HepG2 (cell line): ENCODE data around the gene LARP4. TPM values are rescaled to one million over a fixed set of nuclear protein-coding genes. Genes with fewer than 3 reads are reported as not detected.

ENCODE experiments used
- ATF2 ChIP-seq: sonication (generic); formaldehyde crosslinking; IDR thresholded peaks from 2 replicates; pipeline ENCODE4 v1.4.0; 2020; ENCODE audit warnings: missing genetic modification reagents
- ATM ChIP-seq: fragments of 450-650 bp; IDR thresholded peaks from 2 replicates; pipeline ENCODE4 v1.7.1; 2017; ENCODE audit warnings: mild to moderate bottlenecking, borderline replicate concordance
- BORCS8-MEF2B ChIP-seq: sonication (generic); formaldehyde crosslinking; IDR thresholded peaks from 2 replicates; pipeline ENCODE4 v1.8.0; 2022; ENCODE audit warnings: mild to moderate bottlenecking, missing genetic modification reagents
- CBX5 ChIP-seq: sonication (generic); formaldehyde crosslinking; IDR thresholded peaks from 2 replicates; pipeline ENCODE4 v1.4.0; 2020; ENCODE audit warnings: missing genetic modification reagents, borderline replicate concordance
- FOXA3 ChIP-seq: IDR thresholded peaks from 2 replicates; pipeline ENCODE4 v1.6.1; 2016; ENCODE audit warnings: missing genetic modification reagents, missing compliant biosample characterization
- GATAD2A ChIP-seq: IDR thresholded peaks from 2 replicates; pipeline ENCODE4 v1.6.1; 2016
- NCOA1 ChIP-seq: sonication (generic); formaldehyde crosslinking; IDR thresholded peaks from 2 replicates; pipeline ENCODE4 v1.9.0; 2021; ENCODE audit warnings: missing genetic modification reagents
- SIX1 ChIP-seq: sonication (generic); formaldehyde crosslinking; IDR thresholded peaks from 2 replicates; pipeline ENCODE4 v1.4.0; 2020; ENCODE audit warnings: missing genetic modification reagents, borderline replicate concordance
- TAF15 ChIP-seq: fragments of 200-400 bp; formaldehyde crosslinking; IDR thresholded peaks from one replicate; pipeline ENCODE4 v1.6.1; 2018; ENCODE audit warnings: mild to moderate bottlenecking, low read depth, low read length; ENCODE audit not compliant: poor library complexity, severe bottlenecking
- THAP11 ChIP-seq: IDR thresholded peaks from 2 replicates; pipeline ENCODE4 v1.6.1; 2016; ENCODE audit warnings: missing biosample characterization, missing genetic modification reagents
- ZBED4 ChIP-seq: sonication (generic); formaldehyde crosslinking; IDR thresholded peaks from 2 replicates; pipeline ENCODE4 v1.4.0; 2020; ENCODE audit warnings: missing genetic modification reagents, borderline replicate concordance
- ZBTB20 ChIP-seq: sonication (generic); formaldehyde crosslinking; IDR thresholded peaks from 2 replicates; pipeline ENCODE4 v1.8.1; 2023; ENCODE audit warnings: missing genetic modification reagents, low read depth, mild to moderate bottlenecking, borderline replicate concordance
- ZBTB7A ChIP-seq: sonication (generic); formaldehyde crosslinking; IDR thresholded peaks from 2 replicates; pipeline ENCODE4 v1.8.0; 2022; ENCODE audit warnings: mild to moderate bottlenecking, missing genetic modification reagents
- ZFP37 ChIP-seq: sonication (generic); formaldehyde crosslinking; IDR thresholded peaks from 2 replicates; pipeline ENCODE4 v1.4.0; 2020; ENCODE audit warnings: missing genetic modification reagents, borderline replicate concordance
- ZFY ChIP-seq: sonication (generic); formaldehyde crosslinking; IDR thresholded peaks from 2 replicates; pipeline ENCODE4 v1.4.0; 2020; ENCODE audit warnings: missing genetic modification reagents
- ZNF296 ChIP-seq: sonication (generic); formaldehyde crosslinking; conservative IDR thresholded peaks from 2 replicates; pipeline ENCODE4 v1.5.0; 2020; ENCODE audit warnings: mild to moderate bottlenecking, missing genetic modification reagents
- ZNF382 ChIP-seq: sonication (generic); formaldehyde crosslinking; IDR thresholded peaks from 2 replicates; pipeline ENCODE4 v1.5.0; 2020; ENCODE audit warnings: missing genetic modification reagents, mild to moderate bottlenecking, borderline replicate concordance
- ZNF460 ChIP-seq: sonication (generic); formaldehyde crosslinking; IDR thresholded peaks from 2 replicates; pipeline ENCODE4 v1.5.1; 2020; ENCODE audit warnings: missing genetic modification reagents, mild to moderate bottlenecking, borderline replicate concordance
- ZNF614 ChIP-seq: IDR thresholded peaks from 2 replicates; pipeline ENCODE4 v1.6.1; 2018; ENCODE audit warnings: missing biosample characterization, missing genetic modification reagents, inconsistent platforms, borderline replicate concordance
- ZNF674 ChIP-seq: sonication (generic); formaldehyde crosslinking; IDR thresholded peaks from 2 replicates; pipeline ENCODE4 v1.5.0; 2020; ENCODE audit warnings: low read depth, mild to moderate bottlenecking, missing genetic modification reagents
- polyA plus RNA-seq, 8 experiments: library from polyadenylated mRNA; depleted of rRNA in 3 of 8; stranded (reverse) in 7 of 8; unstranded in 1 of 8; fragments of >200 nt; fragmentation: Illumina TruSeq in 4 of 8; extraction: Trizol in 4 of 8; gene quantifications; 2 replicates each; pipeline versions ENCODE4 v1.2.1 to v1.2.3, GENCODE V29; 2011 to 2016; ENCODE audit warnings: low read depth in 4 of 8, missing spikeins in 1 of 8, mixed read lengths in 1 of 8; ENCODE audit not compliant: insufficient read depth in 1 of 8
- total RNA-seq, 5 experiments: library from RNA; depleted of rRNA; stranded (reverse); fragments of >200 nt; fragmentation: Illumina TruSeq; extraction: Trizol; gene quantifications; 2 replicates each; pipeline ENCODE4 v1.2.3, GENCODE V29; 2016; ENCODE audit warnings: low read depth in 1 of 5
- TF ChIP-seq, protein P1 (sequence below): sonication (generic); formaldehyde crosslinking; IDR thresholded peaks from 2 replicates; pipeline ENCODE4 v1.4.0; 2020; ENCODE audit warnings: mild to moderate bottlenecking, missing genetic modification reagents
- TF ChIP-seq, protein P2 (sequence below): sonication (generic); formaldehyde crosslinking; IDR thresholded peaks from 2 replicates; pipeline ENCODE4 v1.5.0; 2020; ENCODE audit warnings: missing genetic modification reagents, mild to moderate bottlenecking, borderline replicate concordance
- TF ChIP-seq, protein P3 (sequence below): IDR thresholded peaks from 2 replicates; pipeline ENCODE4 v1.6.1; 2016; ENCODE audit warnings: low read depth, borderline replicate concordance

Gene LARP4
- total and polyA plus RNA-seq, 2 of the 13 experiments (the other 11 are each of a cell fraction or from before 2014, with no cell fraction given) = 16.4 to 42.7 TPM

DNA sequence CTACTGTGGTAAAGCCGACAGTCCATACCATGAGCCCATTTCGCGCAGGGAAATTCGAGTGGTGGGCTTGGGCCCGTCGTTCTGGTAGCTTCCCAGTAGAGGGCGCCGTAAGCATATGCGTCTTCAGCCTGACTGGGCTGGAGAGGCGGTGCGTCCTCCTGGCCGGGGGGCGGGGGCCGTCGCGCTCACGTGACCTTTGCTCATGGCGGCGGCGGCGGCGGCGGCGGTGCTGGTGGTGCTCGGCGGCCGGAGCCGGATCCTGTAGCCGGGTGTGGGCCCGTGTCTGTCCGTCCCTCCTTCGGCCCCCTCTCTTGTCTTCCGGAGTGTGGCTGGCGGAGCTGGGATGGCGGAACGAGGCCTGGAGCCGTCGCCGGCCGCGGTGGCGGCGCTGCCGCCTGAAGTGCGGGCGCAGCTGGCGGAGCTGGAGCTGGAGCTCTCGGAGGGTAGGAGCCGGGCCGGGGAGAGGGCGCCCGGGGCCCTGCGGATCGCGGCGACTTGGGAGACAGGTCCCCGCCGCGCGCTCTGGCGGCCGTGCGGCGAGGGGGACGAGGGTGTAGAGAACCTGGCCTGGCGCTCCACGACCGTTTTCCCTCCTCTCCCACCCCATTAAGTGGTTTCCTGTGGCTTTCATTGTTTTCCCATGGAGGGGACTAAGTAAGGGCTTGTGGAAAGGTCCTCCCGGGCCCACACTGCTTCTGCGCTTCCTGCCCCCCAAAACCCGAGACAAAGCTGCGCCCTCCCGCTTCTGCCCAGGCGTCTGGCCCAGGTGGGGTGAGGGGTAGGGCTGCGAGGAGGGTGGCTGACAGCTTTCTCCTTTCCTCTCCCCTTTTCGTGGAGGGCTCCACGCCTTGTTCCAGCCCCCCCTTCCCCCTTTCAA is 104.4 kb downstream of the LARP4 start, which contains the start of gene DIP2B (continued):
- TF ChIP-seq BORCS8-MEF2B (CRISPR knock-in tag) = no peak
- TF ChIP-seq ZBTB20 (CRISPR knock-in tag) = peak; percentile 60; the same call in 1 of the 2 replicates
- TF ChIP-seq GATAD2A (CRISPR knock-in tag) = peak; percentile 58
- peak; percentile 76 for TF ChIP-seq ATF2 (CRISPR knock-in tag)
- TF ChIP-seq ZBED4 (CRISPR knock-in tag) = no peak
- peak; percentile 66 for TF ChIP-seq THAP11 (CRISPR knock-in tag)
- no peak for TF ChIP-seq ATM
- peak; percentile 87 for TF ChIP-seq ZBTB7A (CRISPR knock-in tag)
- TF ChIP-seq SIX1 (CRISPR knock-in tag) = no peak
- TF ChIP-seq NCOA1 (CRISPR knock-in tag) = no peak
- TF ChIP-seq ZNF674 = no peak
- no peak for TF ChIP-seq ZNF382
- TF ChIP-seq, protein P1, sequence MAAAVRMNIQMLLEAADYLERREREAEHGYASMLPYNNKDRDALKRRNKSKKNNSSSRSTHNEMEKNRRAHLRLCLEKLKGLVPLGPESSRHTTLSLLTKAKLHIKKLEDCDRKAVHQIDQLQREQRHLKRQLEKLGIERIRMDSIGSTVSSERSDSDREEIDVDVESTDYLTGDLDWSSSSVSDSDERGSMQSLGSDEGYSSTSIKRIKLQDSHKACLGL (CRISPR knock-in tag) = no peak; the same call in 1 of the 2 replicates
- TF ChIP-seq CBX5 = peak; percentile 29; the same call in 1 of the 2 replicates
- TF ChIP-seq ZNF296 = no peak
- TF ChIP-seq, protein P2, sequence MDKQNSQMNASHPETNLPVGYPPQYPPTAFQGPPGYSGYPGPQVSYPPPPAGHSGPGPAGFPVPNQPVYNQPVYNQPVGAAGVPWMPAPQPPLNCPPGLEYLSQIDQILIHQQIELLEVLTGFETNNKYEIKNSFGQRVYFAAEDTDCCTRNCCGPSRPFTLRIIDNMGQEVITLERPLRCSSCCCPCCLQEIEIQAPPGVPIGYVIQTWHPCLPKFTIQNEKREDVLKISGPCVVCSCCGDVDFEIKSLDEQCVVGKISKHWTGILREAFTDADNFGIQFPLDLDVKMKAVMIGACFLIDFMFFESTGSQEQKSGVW (CRISPR knock-in tag) = no peak
- TF ChIP-seq ZFP37 = no peak
- TF ChIP-seq, protein P3, sequence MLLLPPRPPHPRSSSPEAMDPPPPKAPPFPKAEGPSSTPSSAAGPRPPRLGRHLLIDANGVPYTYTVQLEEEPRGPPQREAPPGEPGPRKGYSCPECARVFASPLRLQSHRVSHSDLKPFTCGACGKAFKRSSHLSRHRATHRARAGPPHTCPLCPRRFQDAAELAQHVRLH (CRISPR knock-in tag) = peak; percentile 77
- TF ChIP-seq FOXA3 (CRISPR knock-in tag) = peak; percentile 53; the same call in 1 of the 2 replicates
- TF ChIP-seq TAF15 = no peak
- TF ChIP-seq ZFY (CRISPR knock-in tag) = peak; percentile 69
- no peak for TF ChIP-seq ZNF614 (CRISPR knock-in tag)
- TF ChIP-seq ZNF460 = no peak
